A204.1 (cell line): ENCODE results near the gene MPG.

Experiments used
- FAIRE-seq: peaks from 2 replicates; lab custom pipeline; 2012; peaks lifted over from hg19 to GRCh38; lab: Jason Lieb, UNC

The MPG gene

GRCh38 chr16:50769-51591 is 27.0 kb upstream of the MPG start:
- FAIRE-seq, result no peak

- peak; percentile 85 for FAIRE-seq
Measured at GRCh38 chr16:53346-54236, 24.4 kb upstream of the MPG start, which contains the start of the genes POLR3K and SNRNP25. TSS of gene POLR3K (minus strand) at chr16:53608. CDS start at chr16:53586, 22 bp downstream. TSS of gene SNRNP25 (plus strand) at chr16:53828. CDS start at chr16:54017, 189 bp downstream.

- FAIRE-seq, result no peak
Measured at GRCh38 chr16:54237-54581, 23.8 kb upstream of the MPG start.

- no peak for FAIRE-seq
Measured at GRCh38 chr16:55571-56136, 22.4 kb upstream of the MPG start.

GRCh38 chr16:56231-56927 is 21.6 kb upstream of the MPG start:
- no peak for FAIRE-seq

- FAIRE-seq, result no peak
Measured at GRCh38 chr16:57711-58110, 20.3 kb upstream of the MPG start.

- FAIRE-seq, result no peak
Measured at GRCh38 chr16:58491-59439, 19.3 kb upstream of the MPG start.

GRCh38 chr16:59440-60059 is 18.5 kb upstream of the MPG start:
- no peak for FAIRE-seq

- FAIRE-seq, result no peak
Measured at GRCh38 chr16:60166-60565, 17.9 kb upstream of the MPG start.

- no peak for FAIRE-seq
Measured at GRCh38 chr16:60929-61878, 16.8 kb upstream of the MPG start.

GRCh38 chr16:61879-62281 is 16.1 kb upstream of the MPG start:
- no peak for FAIRE-seq

- no peak for FAIRE-seq
Measured at GRCh38 chr16:62283-62967, 15.6 kb upstream of the MPG start.

- no peak for FAIRE-seq
Measured at GRCh38 chr16:62968-63391, 15.0 kb upstream of the MPG start.

- FAIRE-seq, result no peak
Measured at GRCh38 chr16:63466-63865, 14.6 kb upstream of the MPG start.

- no peak for FAIRE-seq
Measured at GRCh38 chr16:63998-64913, 13.8 kb upstream of the MPG start.

GRCh38 chr16:64914-65255 is 13.1 kb upstream of the MPG start:
- FAIRE-seq, result no peak

- FAIRE-seq, result no peak
Measured at GRCh38 chr16:65745-66144, 12.3 kb upstream of the MPG start.
